CD4-positive, alpha-beta memory T cell (primary cell): Measurements from ENCODE around the gene EPAS1. TPM values are rescaled to one million over a fixed set of nuclear protein-coding genes. Genes with fewer than 3 reads are reported as not detected.

Experiments used
- CTCF ChIA-PET: fragments of 350-600 bp; sonication (Branson Sonifier 250); formaldehyde crosslinking; loops from one replicate; lab custom pipeline; 2021; ENCODE audit warnings: inconsistent platforms; ENCODE audit not compliant: partially characterized antibody; lab: Charles Lee
- POLR2A ChIA-PET: fragments of 350-600 bp; sonication (Branson Sonifier 250); formaldehyde crosslinking; loops from one replicate; lab custom pipeline; 2021; ENCODE audit not compliant: partially characterized antibody; lab: Charles Lee
- DNase-seq, 5 donors: peaks; one replicate each; pipeline versions ENCODE4 v3.0.0 to v3.0.0-alpha.2; 2020 to 2022; ENCODE audit warnings: mixed read lengths in 1 of 5
- H3K27ac ChIP-seq: one replicate; pipeline ENCODE4 v1.7.0; 2013; ENCODE audit warnings: low read depth, low read length
- H3K27me3 ChIP-seq: 2 replicates; pipeline ENCODE4 v1.7.0; 2013; ENCODE audit warnings: mild to moderate bottlenecking, low read length, moderate library complexity; ENCODE audit not compliant: insufficient read depth
- H3K36me3 ChIP-seq: 2 replicates; pipeline ENCODE4 v1.7.0; 2013; ENCODE audit warnings: mild to moderate bottlenecking, low read length, moderate library complexity; ENCODE audit not compliant: insufficient read depth
- H3K4me1 ChIP-seq: 2 replicates; pipeline ENCODE4 v1.7.0; 2013; ENCODE audit warnings: mild to moderate bottlenecking, low read length, moderate library complexity; ENCODE audit not compliant: insufficient read depth
- H3K4me3 ChIP-seq, 2 donors: one replicate each; pipeline ENCODE4 v1.7.0; 2013; ENCODE audit warnings: low read length in 2 of 2, mild to moderate bottlenecking in 1 of 2
- H3K9me3 ChIP-seq, 2 donors: one replicate each; pipeline ENCODE4 v1.7.0; 2013; ENCODE audit warnings: low read length in 2 of 2, control low read depth in 1 of 2; ENCODE audit not compliant: control insufficient read depth in 1 of 2
- H3K27ac Mint-ChIP-seq, 7 donors: one replicate each; pipeline ENCODE4 v1.8.0; 2020 to 2021; ENCODE audit warnings: mixed read lengths in 7 of 7, mild to moderate bottlenecking in 6 of 7, inconsistent platforms in 3 of 7, moderate library complexity in 3 of 7
- H3K27me3 Mint-ChIP-seq, 2 donors: one replicate each; pipeline ENCODE4 v1.8.0; 2020 to 2021; ENCODE audit warnings: mixed read lengths in 2 of 2
- H3K36me3 Mint-ChIP-seq, 2 donors: one replicate each; pipeline ENCODE4 v1.8.0; 2020 to 2021; ENCODE audit warnings: mixed read lengths in 2 of 2, inconsistent platforms in 1 of 2, mild to moderate bottlenecking in 1 of 2
- H3K4me1 Mint-ChIP-seq, 4 donors: one replicate each; pipeline ENCODE4 v1.8.0; 2020 to 2021; ENCODE audit warnings: mixed read lengths in 4 of 4, mild to moderate bottlenecking in 1 of 4
- H3K4me3 Mint-ChIP-seq, 8 donors: one replicate each; pipeline ENCODE4 v1.8.0; 2020 to 2021; ENCODE audit warnings: mixed read lengths in 8 of 8, mild to moderate bottlenecking in 7 of 8, moderate library complexity in 6 of 8, inconsistent platforms in 3 of 8
- H3K9me3 Mint-ChIP-seq, 8 donors: one replicate each; pipeline ENCODE4 v1.8.0; 2020 to 2021; ENCODE audit warnings: mixed read lengths in 8 of 8, mild to moderate bottlenecking in 5 of 8, inconsistent platforms in 3 of 8, moderate library complexity in 1 of 8
- intact Hi-C: fragments of 100-400 bp; cut with micrococcal nuclease; formaldehyde crosslinking; loops from one replicate; pipeline ENCODE4 v1.15.1; 2023
- polyA plus RNA-seq, 2 donors: library from polyadenylated mRNA; unstranded; fragments of 300-500 nt; fragmentation: Illumina TruSeq; gene quantifications; one replicate each; pipeline ENCODE4 v1.2.3, GENCODE V29; 2021
- total RNA-seq, 2 experiments: library from RNA; stranded (reverse); gene quantifications; one replicate each; pipeline ENCODE4 v1.2.3, GENCODE V29; 2021

EPAS1 gene
- total and polyA plus RNA-seq, 4 experiments from 2014 or later = 0.40 to 2.7 (median 2.3) TPM; not detected in 1

DNA sequence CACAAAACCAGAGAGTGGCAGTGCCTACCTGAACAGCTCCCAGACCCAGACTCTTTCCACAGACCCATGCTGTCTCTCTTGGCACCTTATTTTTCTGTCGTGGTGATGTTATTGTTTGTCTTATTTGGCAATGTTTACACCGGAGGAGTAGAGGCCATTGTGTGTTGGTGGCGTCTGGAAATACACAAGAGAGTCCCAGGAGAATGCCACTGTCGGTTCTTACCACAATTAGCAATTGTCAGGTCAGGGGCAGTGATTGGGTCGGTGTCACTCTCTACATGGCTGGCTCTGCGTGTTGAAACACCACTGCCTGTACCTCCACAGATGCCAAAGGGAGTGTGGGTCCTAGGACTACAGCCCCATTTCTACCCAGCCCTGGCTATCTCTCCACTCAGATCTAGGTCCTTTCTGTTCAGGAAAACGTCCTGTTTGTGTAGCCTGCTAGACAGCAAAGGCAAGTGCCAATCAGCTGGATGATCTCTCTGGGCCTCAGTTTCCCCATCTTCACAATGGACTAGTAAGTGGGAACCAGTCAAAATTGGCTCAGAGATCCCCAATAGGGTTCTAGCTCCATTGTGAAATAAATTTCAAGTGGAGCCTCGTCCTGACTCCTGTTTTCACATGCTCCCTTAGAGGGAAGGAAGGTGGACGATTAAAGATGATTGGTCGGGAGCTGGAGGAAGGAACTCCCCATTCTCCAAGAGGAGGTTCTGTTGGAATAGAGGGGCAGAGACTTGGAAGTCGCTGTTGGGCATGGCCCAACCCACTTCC, 17.0 kb downstream of the EPAS1 start:
- no peak overlapping the region for H3K27ac ChIP-seq
- no peaks in the 10 kb centered on the region for H3K4me1 ChIP-seq
- H3K9me3 ChIP-seq = no peaks in the 10 kb centered on the region
- ChIA-PET POLR2A (no interaction called here), CTCF (interaction anchor here (1.0 kb wide), 1 partner anchor 14 kb away, joined by 3 read pairs; no protein-coding TSS in a partner anchor)
- Mint-ChIP-seq H3K4me3 (no peak overlapping the region), H3K36me3 (no peaks in the 10 kb centered on the region), H3K4me1 (peaks cover 0 to 10% (median 1%) of the 10 kb centered on the region in 4 donors), H3K27ac (no peak overlapping the region), H3K27me3 (peaks cover 2 to 11% of the 10 kb centered on the region in 2 donors), H3K9me3 (no peaks in the 10 kb centered on the region)
- H3K36me3 ChIP-seq = no peaks in the 10 kb centered on the region
- DNase-seq = no peak
- H3K27me3 ChIP-seq = no peaks in the 10 kb centered on the region
- no peak overlapping the region for H3K4me3 ChIP-seq
- intact Hi-C loops = no loop called here

DNA sequence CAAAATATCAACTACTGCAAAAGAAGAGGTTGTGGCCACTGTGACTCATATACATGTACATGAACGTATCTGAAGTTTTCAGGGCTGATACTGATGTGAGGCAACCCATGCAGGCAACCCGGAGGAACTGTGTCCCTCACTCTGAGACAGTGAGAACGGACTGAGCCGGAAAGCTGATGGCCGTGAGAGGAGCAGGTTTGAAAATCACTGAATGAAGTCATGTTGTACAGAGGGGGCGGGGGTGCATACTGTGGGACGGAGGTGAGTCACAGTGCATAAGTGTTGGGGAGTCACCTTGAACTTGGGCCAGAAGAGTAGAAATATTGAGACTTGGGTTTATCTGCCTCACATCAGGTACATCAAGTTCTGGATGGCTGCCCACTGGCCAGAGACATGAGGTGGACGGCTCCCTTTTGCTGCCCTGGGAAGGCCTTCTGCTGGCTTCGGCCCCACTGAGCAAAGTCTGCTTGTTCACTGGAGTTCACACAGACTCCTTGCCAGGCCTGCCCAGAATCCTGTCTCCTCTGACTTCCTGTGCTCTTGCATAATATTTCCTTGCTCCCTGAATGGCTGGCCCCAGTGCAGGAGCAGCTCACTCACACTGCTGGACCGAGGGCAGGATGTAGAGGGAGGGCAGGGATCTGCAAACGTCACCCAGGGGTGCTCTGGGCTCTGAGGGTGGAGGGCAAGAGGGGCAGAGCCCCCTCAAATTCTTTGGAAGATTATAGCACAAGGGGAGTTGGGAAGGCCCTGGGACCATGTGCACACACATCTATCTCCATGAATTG, 18.1 kb downstream of the EPAS1 start:
- H3K27me3 ChIP-seq = no peaks in the 10 kb centered on the region
- H3K27me3 Mint-ChIP-seq = peaks cover 0 to 5% of the 10 kb centered on the region in 2 donors
- no peak overlapping the region for H3K27ac ChIP-seq
- no peak overlapping the region for H3K27ac Mint-ChIP-seq
- no peaks in the 10 kb centered on the region for H3K36me3 Mint-ChIP-seq
- no peaks in the 10 kb centered on the region for H3K36me3 ChIP-seq
- H3K4me1 ChIP-seq = no peaks in the 10 kb centered on the region
- H3K4me1 Mint-ChIP-seq = peaks cover 0 to 9% (median 1%) of the 10 kb centered on the region in 4 donors
- ChIA-PET POLR2A (no interaction called here), CTCF (no interaction called here)
- H3K9me3 Mint-ChIP-seq = no peaks in the 10 kb centered on the region
- DNase-seq = no peak
- intact Hi-C loops = no loop called here
- H3K4me3 Mint-ChIP-seq = no peak overlapping the region
- H3K4me3 ChIP-seq = no peak overlapping the region
- no peaks in the 10 kb centered on the region for H3K9me3 ChIP-seq

DNA sequence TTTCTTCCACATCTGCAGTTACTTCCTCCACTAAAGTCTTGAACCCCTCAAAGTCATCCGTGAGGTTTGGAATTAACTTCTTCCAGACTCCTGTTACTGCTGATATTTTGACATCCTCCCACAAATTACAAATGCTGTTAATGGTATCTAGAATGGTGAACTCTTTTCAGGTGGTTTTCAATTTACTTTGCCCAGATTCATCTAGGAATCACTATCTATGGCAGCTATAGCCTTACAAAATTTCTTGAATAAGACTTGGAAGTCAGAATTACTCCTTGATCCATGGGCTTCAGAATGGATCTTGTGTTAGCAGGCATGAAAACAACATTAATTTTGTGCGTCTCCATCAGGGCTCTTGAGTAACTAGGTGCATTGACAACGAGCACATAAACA, 19.9 kb downstream of the EPAS1 start:
- H3K27ac ChIP-seq = no peak overlapping the region
- H3K36me3 ChIP-seq = no peaks in the 10 kb centered on the region
- H3K9me3 Mint-ChIP-seq = no peaks in the 10 kb centered on the region
- ChIA-PET CTCF (interaction anchor here (1.6 kb wide), 1 partner anchor 254 kb away, joined by 4 read pairs; no protein-coding TSS in a partner anchor), POLR2A (no interaction called here)
- no peaks in the 10 kb centered on the region for H3K4me1 ChIP-seq
- no peak for DNase-seq
- H3K27me3 ChIP-seq = no peaks in the 10 kb centered on the region
- H3K4me1 Mint-ChIP-seq = peaks cover 0 to 9% (median 1%) of the 10 kb centered on the region in 4 donors
- H3K27ac Mint-ChIP-seq = no peak overlapping the region
- no peak overlapping the region for H3K4me3 ChIP-seq
- no peaks in the 10 kb centered on the region for H3K36me3 Mint-ChIP-seq
- H3K9me3 ChIP-seq = no peaks in the 10 kb centered on the region
- H3K27me3 Mint-ChIP-seq = peaks cover 0 to 4% of the 10 kb centered on the region in 2 donors
- intact Hi-C loops = no loop called here
- H3K4me3 Mint-ChIP-seq = no peak overlapping the region

DNA sequence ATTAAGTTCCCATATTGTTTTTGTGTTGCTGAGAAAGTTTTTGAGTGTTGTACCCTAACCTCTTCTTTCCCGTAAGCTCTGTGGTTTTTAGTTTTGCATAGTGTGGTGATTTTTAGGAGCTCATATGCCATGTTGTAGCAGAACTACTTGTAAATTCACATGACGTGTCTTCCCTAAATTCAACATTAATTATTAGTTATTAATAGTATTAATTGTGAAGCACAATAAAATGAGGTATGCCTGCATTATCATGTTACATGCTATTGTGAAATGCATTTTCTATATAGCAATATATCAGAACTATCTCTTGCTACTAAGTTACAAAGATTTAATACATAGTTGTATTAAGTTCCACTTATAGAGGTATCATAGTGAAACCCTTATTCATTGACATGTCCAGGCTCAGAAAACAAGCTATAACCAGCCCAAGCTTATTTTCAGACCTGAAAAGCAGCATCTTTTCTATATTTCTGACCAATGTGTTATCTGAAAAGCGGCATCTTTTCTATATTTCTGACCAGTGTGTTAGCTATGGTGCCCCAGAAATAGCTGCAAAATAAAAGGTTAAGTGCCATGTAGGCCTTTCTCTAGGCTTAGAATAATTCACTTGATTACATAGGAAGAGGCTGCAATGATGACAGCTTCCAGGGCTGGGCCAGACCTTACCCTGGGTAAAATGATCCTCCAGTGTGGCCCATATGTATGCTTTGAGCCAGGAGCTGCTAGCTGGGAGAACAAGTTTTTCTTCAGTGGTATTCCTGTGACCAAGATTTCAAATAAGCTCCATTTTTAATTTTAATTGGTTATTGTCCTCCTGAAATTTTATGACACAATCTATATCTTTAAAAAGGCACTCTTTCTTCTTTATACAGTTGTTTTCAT, 21.6 kb downstream of the EPAS1 start:
- Histone ChIP-seq H3K27me3 (no peaks in the 10 kb centered on the region), H3K4me3 (no peak overlapping the region), H3K27ac (no peak overlapping the region), H3K4me1 (no peaks in the 10 kb centered on the region), H3K36me3 (no peaks in the 10 kb centered on the region), H3K9me3 (no peaks in the 10 kb centered on the region)
- intact Hi-C loops = no loop called here
- no peaks in the 10 kb centered on the region for H3K9me3 Mint-ChIP-seq
- no peak for DNase-seq
- ChIA-PET POLR2A (no interaction called here), CTCF (interaction anchor here (1.0 kb wide), 1 partner anchor 256 kb away, joined by 3 read pairs; no protein-coding TSS in a partner anchor)
- H3K27ac Mint-ChIP-seq = no peak overlapping the region
- H3K27me3 Mint-ChIP-seq = peaks cover 0 to 9% of the 10 kb centered on the region in 2 donors
- H3K36me3 Mint-ChIP-seq = no peaks in the 10 kb centered on the region
- no peak overlapping the region for H3K4me3 Mint-ChIP-seq
- H3K4me1 Mint-ChIP-seq = peaks cover 0 to 9% (median 1%) of the 10 kb centered on the region in 4 donors

DNA sequence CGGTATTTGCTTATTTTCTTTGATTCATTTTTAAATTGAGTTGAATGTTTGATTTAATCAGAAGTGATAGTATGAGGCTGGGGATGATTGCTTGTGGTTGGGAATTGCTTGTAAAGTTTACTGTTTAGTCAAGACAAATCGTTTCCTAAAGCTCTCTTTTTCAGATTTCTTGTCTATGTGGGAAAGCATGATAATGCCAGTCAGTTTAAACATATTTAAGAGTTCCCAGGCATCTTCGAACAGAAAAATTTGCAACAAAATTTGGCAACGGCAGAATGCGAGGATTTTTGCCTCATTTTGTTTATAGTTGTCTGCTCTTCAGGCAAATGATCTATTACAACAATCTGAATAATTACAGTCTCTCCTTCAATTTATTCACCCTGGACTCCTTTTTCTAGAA, 22.5 kb downstream of the EPAS1 start:
- DNase-seq = no peak
- no peaks in the 10 kb centered on the region for H3K36me3 ChIP-seq
- no peaks in the 10 kb centered on the region for H3K27me3 ChIP-seq
- Mint-ChIP-seq H3K9me3 (no peaks in the 10 kb centered on the region), H3K4me1 (peaks cover 0 to 5% (median 1%) of the 10 kb centered on the region in 4 donors), H3K27ac (no peak overlapping the region), H3K36me3 (no peaks in the 10 kb centered on the region), H3K27me3 (peaks cover 0 to 9% of the 10 kb centered on the region in 2 donors), H3K4me3 (no peak overlapping the region)
- intact Hi-C loops = no loop called here
- no peak overlapping the region for H3K27ac ChIP-seq
- no peaks in the 10 kb centered on the region for H3K4me1 ChIP-seq
- no peak overlapping the region for H3K4me3 ChIP-seq
- ChIA-PET CTCF (no interaction called here), POLR2A (no interaction called here)
- H3K9me3 ChIP-seq = no peaks in the 10 kb centered on the region

GRCh38 chr2:46320141-46320567, 22.9 kb downstream of the EPAS1 start:
- ChIA-PET CTCF (interaction anchor here (0.6 kb wide), 1 partner anchor 8 kb away, joined by 3 read pairs; no protein-coding TSS in a partner anchor), POLR2A (no interaction called here)
- H3K27ac ChIP-seq = no peak overlapping the region
- Mint-ChIP-seq H3K27me3 (peaks cover 0 to 9% of the 10 kb centered on the region in 2 donors), H3K4me3 (no peak overlapping the region), H3K9me3 (no peaks in the 10 kb centered on the region), H3K4me1 (peaks cover 0 to under 1% (median under 1%) of the 10 kb centered on the region in 4 donors), H3K27ac (no peak overlapping the region), H3K36me3 (no peaks in the 10 kb centered on the region)
- no peaks in the 10 kb centered on the region for H3K4me1 ChIP-seq
- intact Hi-C loops = no loop called here
- no peaks in the 10 kb centered on the region for H3K27me3 ChIP-seq
- H3K36me3 ChIP-seq = no peaks in the 10 kb centered on the region
- H3K9me3 ChIP-seq = no peaks in the 10 kb centered on the region
- DNase-seq = no peak
- H3K4me3 ChIP-seq = no peak overlapping the region
